ENCODE measurements around the gene SEC11A.

- TF ChIP-seq CTCF (IDR thresholded peaks at IDR 0.05; ENCODE audit: low read depth, low read length, missing input control) (no peak), EGR1 (IDR thresholded peaks at IDR 0.05; ENCODE audit: low read depth in 2 of 2) (no peak), REST (IDR thresholded peaks at IDR 0.05) (no peak), GABPA (IDR thresholded peaks at IDR 0.05 in 1 of 2, conservative IDR thresholded peaks at IDR 0.05 in 1 of 2) (no peak), TAF1 (conservative IDR thresholded peaks at IDR 0.05) (peak; percentile 46), YY1 (IDR thresholded peaks at IDR 0.05) (peak; percentile 60), ATF3 (IDR thresholded peaks at IDR 0.05) (no peak), MAX (IDR thresholded peaks at IDR 0.05) (no peak), RAD21 (IDR thresholded peaks at IDR 0.05) (no peak), JUND (IDR thresholded peaks at IDR 0.05) (no peak), RXRA (IDR thresholded peaks at IDR 0.05) (no peak), FOXA1 (IDR thresholded peaks at IDR 0.05) (no peak)
Observed at GRCh38 chr15:84633311-84634227, 82.4 kb downstream of the SEC11A start.

Data from liver (tissue), 3 donors.